HuH-7.5 (cell line): Measurements from ENCODE around the gene DCDC2C.

Experiments
- DNase-seq: peaks from one replicate; pipeline ENCODE4 v3.0.0; 2011; ENCODE audit warnings: low spot score

DCDC2C gene

GRCh38 chr2:3712831-3713503 is 9.6 kb downstream of the DCDC2C start:
- no peak for DNase-seq

GRCh38 chr2:3718679-3719078 is 15.3 kb downstream of the DCDC2C start:
- no peak for DNase-seq

GRCh38 chr2:3725002-3725401 is 21.6 kb downstream of the DCDC2C start:
- no peak for DNase-seq

- DNase-seq: no peak
These were observed 22.3 kb downstream of the DCDC2C start for GRCh38 chr2:3725458-3726250.

GRCh38 chr2:3726511-3726910 is 23.1 kb downstream of the DCDC2C start:
- no peak for DNase-seq

GRCh38 chr2:3727397-3728045 is 24.1 kb downstream of the DCDC2C start:
- DNase-seq: no peak

GRCh38 chr2:3728104-3729054 is 25.0 kb downstream of the DCDC2C start:
- no peak for DNase-seq

- no peak for DNase-seq
These were observed 25.7 kb downstream of the DCDC2C start for GRCh38 chr2:3729055-3729448.

GRCh38 chr2:3729786-3730185 is 26.4 kb downstream of the DCDC2C start:
- no peak for DNase-seq

- DNase-seq: no peak
These were observed 27.3 kb downstream of the DCDC2C start for GRCh38 chr2:3730646-3731045.

GRCh38 chr2:3731829-3732228 is 28.5 kb downstream of the DCDC2C start:
- DNase-seq: no peak

GRCh38 chr2:3736112-3736511 is 32.7 kb downstream of the DCDC2C start:
- DNase-seq: no peak

- no peak for DNase-seq
These were observed 33.8 kb downstream of the DCDC2C start for GRCh38 chr2:3737128-3737527.

GRCh38 chr2:3738454-3738853 is 35.1 kb downstream of the DCDC2C start:
- peak; percentile 36 for DNase-seq

- DNase-seq: no peak
These were observed 35.9 kb downstream of the DCDC2C start for GRCh38 chr2:3739313-3739712.

- DNase-seq: no peak
These were observed 38.0 kb downstream of the DCDC2C start for GRCh38 chr2:3741396-3741795.

- no peak for DNase-seq
These were observed 38.7 kb downstream of the DCDC2C start for GRCh38 chr2:3741867-3742602.

GRCh38 chr2:3742743-3743508 is 39.6 kb downstream of the DCDC2C start:
- DNase-seq: no peak

GRCh38 chr2:3743951-3744555 is 40.7 kb downstream of the DCDC2C start:
- no peak for DNase-seq

GRCh38 chr2:3745920-3746319 is 42.5 kb downstream of the DCDC2C start:
- no peak for DNase-seq
